Measurements from ENCODE around the gene BIN2.

GRCh38 chr12:51285843-51286242 is 38.1 kb downstream of the BIN2 start:
- TF ChIP-seq POLR2A (IDR thresholded peaks at IDR 0.05) = no peak
- TF ChIP-seq POLR2AphosphoS5 (IDR thresholded peaks at IDR 0.05) = no peak
- TF ChIP-seq, protein P1, sequence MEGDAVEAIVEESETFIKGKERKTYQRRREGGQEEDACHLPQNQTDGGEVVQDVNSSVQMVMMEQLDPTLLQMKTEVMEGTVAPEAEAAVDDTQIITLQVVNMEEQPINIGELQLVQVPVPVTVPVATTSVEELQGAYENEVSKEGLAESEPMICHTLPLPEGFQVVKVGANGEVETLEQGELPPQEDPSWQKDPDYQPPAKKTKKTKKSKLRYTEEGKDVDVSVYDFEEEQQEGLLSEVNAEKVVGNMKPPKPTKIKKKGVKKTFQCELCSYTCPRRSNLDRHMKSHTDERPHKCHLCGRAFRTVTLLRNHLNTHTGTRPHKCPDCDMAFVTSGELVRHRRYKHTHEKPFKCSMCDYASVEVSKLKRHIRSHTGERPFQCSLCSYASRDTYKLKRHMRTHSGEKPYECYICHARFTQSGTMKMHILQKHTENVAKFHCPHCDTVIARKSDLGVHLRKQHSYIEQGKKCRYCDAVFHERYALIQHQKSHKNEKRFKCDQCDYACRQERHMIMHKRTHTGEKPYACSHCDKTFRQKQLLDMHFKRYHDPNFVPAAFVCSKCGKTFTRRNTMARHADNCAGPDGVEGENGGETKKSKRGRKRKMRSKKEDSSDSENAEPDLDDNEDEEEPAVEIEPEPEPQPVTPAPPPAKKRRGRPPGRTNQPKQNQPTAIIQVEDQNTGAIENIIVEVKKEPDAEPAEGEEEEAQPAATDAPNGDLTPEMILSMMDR (IDR thresholded peaks at IDR 0.05) = no peak
- TF ChIP-seq EP300 (IDR thresholded peaks at IDR 0.05) = no peak

All from stomach (tissue), 4 donors.